Activated CD4-positive, alpha-beta memory T cell treated with anti-CD3 and anti-CD28 coated beads, Interleukin-2, amount 10 ng/mL, durations not matched to agents 7 days and 5 days (primary cell): ENCODE results near the gene PARP4. TPM values are rescaled to one million over a fixed set of nuclear protein-coding genes. Genes with fewer than 3 reads are reported as not detected.

Experiments used
- total RNA-seq, 2 experiments: library from RNA; stranded (reverse); gene quantifications; one replicate each; pipeline ENCODE4 v1.2.3, GENCODE V29; 2021

PARP4 gene
- total RNA-seq, 2 experiments from 2014 or later: 72.2 to 76.4 TPM

Other genes starting within 250 kb of the PARP4 start
- gene C1QTNF9, start 203.2 kb downstream of the PARP4 start, total RNA-seq: not detected
- 1 to 10 TPM; 1.1 TPM for gene ATP12A, start 167.6 kb upstream of the PARP4 start, total RNA-seq